CD4-positive, alpha-beta T cell (primary cell): ENCODE data around the gene SLC13A4. TPM values are rescaled to one million over a fixed set of nuclear protein-coding genes. Genes with fewer than 3 reads are reported as not detected.

Experiments used
- ATAC-seq: fragments of 200-7000 bp; cut with Tn5 transposase; one replicate; pipeline ENCODE4 v1.10.0; 2022; ENCODE audit warnings: mild to moderate bottlenecking; ENCODE audit not compliant: poor library complexity
- CTCF ChIA-PET: fragments of 350-600 bp; sonication (Branson Sonifier 250); formaldehyde crosslinking; loops from one replicate; lab custom pipeline; 2021; ENCODE audit warnings: antibody characterized with exemption, inconsistent platforms; lab: Charles Lee
- POLR2A ChIA-PET: fragments of 350-600 bp; sonication (Branson Sonifier 250); formaldehyde crosslinking; loops from one replicate; lab custom pipeline; 2021; ENCODE audit warnings: antibody characterized with exemption, inconsistent platforms; lab: Charles Lee
- DNase-seq, 14 experiments: peaks; one replicate each; pipeline ENCODE4 v3.0.0-alpha.2; 2013 to 2020; ENCODE audit warnings: mixed read lengths in 2 of 14
- H3K27ac ChIP-seq, 2 donors: one replicate each; pipeline versions ENCODE4 v1.5.1 to v1.7.0; 2013; ENCODE audit warnings: low read length in 2 of 2, low read depth in 1 of 2, mild to moderate bottlenecking in 1 of 2
- H3K27me3 ChIP-seq, 2 experiments: 1 replicate in 1 of 2; 2 replicates in 1 of 2; pipeline versions ENCODE4 v1.6.1 to v1.7.0; 2013; ENCODE audit warnings: low read length in 2 of 2, control low read depth in 1 of 2, mild to moderate bottlenecking in 1 of 2, moderate library complexity in 1 of 2; ENCODE audit not compliant: insufficient read depth in 2 of 2, control insufficient read depth in 1 of 2
- H3K36me3 ChIP-seq: one replicate; pipeline ENCODE4 v1.6.1; 2013; ENCODE audit warnings: low read length, control low read depth; ENCODE audit not compliant: insufficient read depth
- H3K4me1 ChIP-seq: one replicate; pipeline ENCODE4 v1.6.1; 2013; ENCODE audit warnings: low read length, control low read depth; ENCODE audit not compliant: insufficient read depth
- H3K4me3 ChIP-seq: one replicate; pipeline ENCODE4 v1.5.1; 2013; ENCODE audit warnings: mild to moderate bottlenecking, low read length, moderate library complexity
- H3K9me3 ChIP-seq, 2 experiments: 1 replicate in 1 of 2; 2 replicates in 1 of 2; pipeline versions ENCODE4 v1.6.1 to v1.7.0; 2013; ENCODE audit warnings: low read length in 2 of 2, mild to moderate bottlenecking in 2 of 2, control low read depth in 1 of 2, moderate library complexity in 1 of 2; ENCODE audit not compliant: control insufficient read depth in 1 of 2, insufficient read depth in 1 of 2
- H3K27ac Mint-ChIP-seq: one replicate; pipeline ENCODE4 v1.8.0; 2020; ENCODE audit warnings: mixed read lengths
- H3K27me3 Mint-ChIP-seq: one replicate; pipeline ENCODE4 v1.8.0; 2021; ENCODE audit warnings: mixed read lengths
- H3K36me3 Mint-ChIP-seq: one replicate; pipeline ENCODE4 v1.8.0; 2021; ENCODE audit warnings: low read depth, mixed read lengths
- H3K4me1 Mint-ChIP-seq: one replicate; pipeline ENCODE4 v1.8.0; 2021; ENCODE audit warnings: low read depth, mixed read lengths
- H3K4me3 Mint-ChIP-seq: one replicate; pipeline ENCODE4 v1.8.0; 2020; ENCODE audit warnings: mild to moderate bottlenecking, mixed read lengths
- H3K9me3 Mint-ChIP-seq: one replicate; pipeline ENCODE4 v1.8.0; 2020; ENCODE audit warnings: mixed read lengths
- intact Hi-C, 2 experiments: fragments of 100-400 bp; cut with DNase I in 1 of 2; cut with micrococcal nuclease in 1 of 2; formaldehyde crosslinking; loops; one replicate each; pipeline versions ENCODE4 v1.15.1 to v1.9.0; 2023 to 2025; cut with DNase I, micrococcal nuclease
- total RNA-seq, 174 experiments: library from RNA in 2 of 174; stranded (reverse) in 2 of 174; gene quantifications; one replicate each; pipeline ENCODE4 v1.2.3 and lab custom pipeline; 2021 to 2026
- TF ChIP-seq, protein P1 (sequence below): fragments of 200-600 bp; IDR thresholded peaks from one replicate; pipeline ENCODE4 v1.8.0; 2022; ENCODE audit warnings: antibody characterized with exemption, mild to moderate bottlenecking

Gene SLC13A4
- total RNA-seq, 2 experiments from 2014 or later, result not detected

- Mint-ChIP-seq H3K4me1 (no peaks in the 10 kb centered on the region), H3K36me3 (no peaks in the 10 kb centered on the region), H3K4me3 (no peak overlapping the region), H3K27ac (no peak overlapping the region), H3K9me3 (no peaks in the 10 kb centered on the region), H3K27me3 (peaks cover 18% of the 10 kb centered on the region)
- TF ChIP-seq, protein P1, sequence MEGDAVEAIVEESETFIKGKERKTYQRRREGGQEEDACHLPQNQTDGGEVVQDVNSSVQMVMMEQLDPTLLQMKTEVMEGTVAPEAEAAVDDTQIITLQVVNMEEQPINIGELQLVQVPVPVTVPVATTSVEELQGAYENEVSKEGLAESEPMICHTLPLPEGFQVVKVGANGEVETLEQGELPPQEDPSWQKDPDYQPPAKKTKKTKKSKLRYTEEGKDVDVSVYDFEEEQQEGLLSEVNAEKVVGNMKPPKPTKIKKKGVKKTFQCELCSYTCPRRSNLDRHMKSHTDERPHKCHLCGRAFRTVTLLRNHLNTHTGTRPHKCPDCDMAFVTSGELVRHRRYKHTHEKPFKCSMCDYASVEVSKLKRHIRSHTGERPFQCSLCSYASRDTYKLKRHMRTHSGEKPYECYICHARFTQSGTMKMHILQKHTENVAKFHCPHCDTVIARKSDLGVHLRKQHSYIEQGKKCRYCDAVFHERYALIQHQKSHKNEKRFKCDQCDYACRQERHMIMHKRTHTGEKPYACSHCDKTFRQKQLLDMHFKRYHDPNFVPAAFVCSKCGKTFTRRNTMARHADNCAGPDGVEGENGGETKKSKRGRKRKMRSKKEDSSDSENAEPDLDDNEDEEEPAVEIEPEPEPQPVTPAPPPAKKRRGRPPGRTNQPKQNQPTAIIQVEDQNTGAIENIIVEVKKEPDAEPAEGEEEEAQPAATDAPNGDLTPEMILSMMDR, result no peak
- Histone ChIP-seq H3K27me3 (peaks cover 0 to 3% of the 10 kb centered on the region in 2 experiments), H3K36me3 (no peaks in the 10 kb centered on the region), H3K4me3 (no peak overlapping the region), H3K4me1 (no peaks in the 10 kb centered on the region), H3K27ac (no peak overlapping the region), H3K9me3 (no peaks in the 10 kb centered on the region)
- POLR2A ChIA-PET, result no interaction called here
- CTCF ChIA-PET, result no interaction called here
- intact Hi-C loops, result no loop called here
- DNase-seq (no peak), ATAC-seq (no peak)
Observed at GRCh38 chr7:135773464-135773863, 45.5 kb upstream of the SLC13A4 start.

DNA sequence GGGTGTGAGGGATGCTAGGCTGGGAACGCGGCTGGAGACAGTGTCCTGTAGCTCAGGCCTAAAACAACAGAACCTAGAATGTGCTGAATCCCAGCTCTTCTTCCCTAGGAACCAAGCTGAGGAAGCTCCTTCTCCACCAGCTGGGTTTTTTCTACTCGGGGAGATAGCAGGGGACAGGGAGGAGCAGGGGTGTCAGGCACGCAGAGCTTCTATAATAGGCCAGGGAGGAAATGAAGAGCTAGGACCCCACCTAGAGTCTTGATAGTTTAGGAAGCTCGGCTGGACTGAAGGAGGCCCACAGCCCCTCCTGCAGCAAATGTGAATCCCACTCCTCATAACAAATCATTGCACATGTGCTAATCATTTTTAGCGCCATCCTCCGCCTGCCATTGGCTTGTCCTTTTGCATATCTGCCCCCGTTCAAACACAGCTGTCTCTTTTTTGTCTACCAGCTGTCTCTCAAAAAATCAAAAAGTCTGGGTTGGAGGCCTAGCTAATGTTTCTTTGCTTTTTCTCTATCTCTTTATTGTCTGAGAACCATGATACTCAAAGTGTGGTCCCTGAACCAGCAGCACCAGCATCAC, 44.7 kb upstream of the SLC13A4 start:
- no peak overlapping the region for H3K27ac Mint-ChIP-seq
- H3K27me3 Mint-ChIP-seq, result peaks cover 18% of the 10 kb centered on the region
- no peaks in the 10 kb centered on the region for H3K36me3 Mint-ChIP-seq
- POLR2A ChIA-PET, result no interaction called here
- no peaks in the 10 kb centered on the region for H3K4me1 Mint-ChIP-seq
- H3K9me3 Mint-ChIP-seq, result no peaks in the 10 kb centered on the region
- no peak overlapping the region for H3K27ac ChIP-seq
- TF ChIP-seq, protein P1, result no peak
- peaks cover 0 to 3% of the 10 kb centered on the region in 2 experiments for H3K27me3 ChIP-seq
- H3K4me3 Mint-ChIP-seq, result no peak overlapping the region
- H3K36me3 ChIP-seq, result no peaks in the 10 kb centered on the region
- H3K9me3 ChIP-seq, result no peaks in the 10 kb centered on the region
- ATAC-seq (no peak), DNase-seq (no peak)
- CTCF ChIA-PET, result interaction anchor here (1.0 kb wide), 1 partner anchor 12 kb away, joined by 3 read pairs; no protein-coding TSS in a partner anchor
- intact Hi-C loops, result no loop called here
- H3K4me1 ChIP-seq, result no peaks in the 10 kb centered on the region
- no peak overlapping the region for H3K4me3 ChIP-seq

DNA sequence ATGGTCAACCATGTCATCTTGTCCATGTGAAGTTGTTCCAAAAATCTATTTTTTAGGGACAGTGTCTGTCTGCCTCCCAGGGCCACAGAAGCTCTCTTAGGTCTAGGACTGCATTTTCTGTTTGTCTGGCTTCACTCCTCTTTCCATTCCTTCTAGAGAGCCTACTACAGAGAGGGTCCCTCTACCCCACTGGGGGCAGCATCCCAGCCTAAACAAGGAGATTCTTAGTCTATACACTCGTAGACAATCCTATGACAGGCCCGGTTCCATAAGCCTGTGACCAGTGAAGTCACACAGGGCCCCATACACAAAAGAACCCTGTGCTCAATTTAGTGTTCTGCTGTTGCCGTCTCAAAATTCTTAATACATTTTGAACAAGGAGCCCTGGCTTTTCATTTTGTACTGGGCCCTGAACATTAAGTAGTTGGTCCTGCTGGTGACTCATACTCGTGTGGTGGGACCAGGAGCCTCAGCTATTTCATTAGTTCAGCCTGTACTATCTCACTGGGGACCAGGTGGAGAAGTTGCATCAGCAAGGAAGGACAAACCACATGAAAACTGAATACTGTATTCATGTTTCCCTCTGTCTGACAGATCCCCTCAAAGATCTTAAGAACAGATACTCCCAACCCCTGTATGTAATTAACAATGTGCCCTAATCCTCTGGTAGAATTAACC, 44.1 kb upstream of the SLC13A4 start:
- DNase-seq, result no peak
- H3K27ac Mint-ChIP-seq, result no peak overlapping the region
- no peaks in the 10 kb centered on the region for H3K4me1 Mint-ChIP-seq
- ChIA-PET CTCF (interaction anchor here (1.0 kb wide), 1 partner anchor 12 kb away, joined by 3 read pairs; no protein-coding TSS in a partner anchor), POLR2A (no interaction called here)
- Histone ChIP-seq H3K27ac (no peak overlapping the region), H3K36me3 (no peaks in the 10 kb centered on the region), H3K4me1 (no peaks in the 10 kb centered on the region), H3K9me3 (no peaks in the 10 kb centered on the region), H3K27me3 (peaks cover under 1 to 3% of the 10 kb centered on the region in 2 experiments), H3K4me3 (no peak overlapping the region)
- peaks cover 18% of the 10 kb centered on the region for H3K27me3 Mint-ChIP-seq
- no peak for ATAC-seq
- no peaks in the 10 kb centered on the region for H3K36me3 Mint-ChIP-seq
- intact Hi-C loops, result no loop called here
- no peaks in the 10 kb centered on the region for H3K9me3 Mint-ChIP-seq
- TF ChIP-seq, protein P1, result no peak
- H3K4me3 Mint-ChIP-seq, result no peak overlapping the region
